Smooth muscle cell (in vitro differentiated cells): ENCODE data around the gene PRKCA. TPM values are rescaled to one million over a fixed set of nuclear protein-coding genes. Genes with fewer than 3 reads are reported as not detected.
"Not testable (repeated sequence)": the region's sequence is repeated elsewhere in the genome, so short reads cannot be mapped to it uniquely, and the experiment has no call there.

Source experiments
- DNase-seq: peaks from one replicate; lab custom pipeline; 2025; ENCODE audit not compliant: unreplicated experiment; lab: John Stamatoyannopoulos, UW
- H2AFZ ChIP-seq: fragments of 200-600 bp; sonication (generic); 2 replicates; pipeline ENCODE4 v1.6.0; 2016; ENCODE audit warnings: antibody characterized with exemption, low read depth, mild to moderate bottlenecking
- H3F3A ChIP-seq: fragments of 200-600 bp; sonication (generic); 2 replicates; pipeline ENCODE4 v1.6.0; 2017; ENCODE audit warnings: antibody characterized with exemption, low read depth
- H3K27ac ChIP-seq: fragments of 200-600 bp; sonication (generic); 2 replicates; pipeline ENCODE4 v1.5.1; 2016; ENCODE audit warnings: low read depth, mild to moderate bottlenecking
- H3K27me3 ChIP-seq: fragments of 200-600 bp; sonication (generic); 2 replicates; pipeline ENCODE4 v1.6.1; 2016; ENCODE audit warnings: low read depth, mild to moderate bottlenecking
- H3K36me3 ChIP-seq: fragments of 200-600 bp; sonication (generic); 2 replicates; pipeline ENCODE4 v1.5.1; 2016; ENCODE audit warnings: low read depth
- H3K4me1 ChIP-seq: fragments of 200-600 bp; sonication (generic); 2 replicates; pipeline ENCODE4 v1.5.1; 2016; ENCODE audit warnings: low read depth
- H3K4me2 ChIP-seq: fragments of 200-600 bp; sonication (generic); 2 replicates; pipeline ENCODE4 v1.6.0; 2016; ENCODE audit warnings: mild to moderate bottlenecking
- H3K4me3 ChIP-seq: fragments of 200-600 bp; sonication (generic); 2 replicates; pipeline ENCODE4 v1.5.1; 2016; ENCODE audit warnings: mild to moderate bottlenecking
- H3K79me2 ChIP-seq: fragments of 200-600 bp; sonication (generic); 2 replicates; pipeline ENCODE4 v1.6.0; 2016; ENCODE audit warnings: low read depth, mild to moderate bottlenecking
- H3K9ac ChIP-seq: fragments of 200-600 bp; sonication (generic); 2 replicates; pipeline ENCODE4 v1.6.0; 2016; ENCODE audit warnings: low read depth
- H3K9me3 ChIP-seq: fragments of 200-600 bp; sonication (generic); replicated peaks from 2 replicates; pipeline ENCODE4 v1.5.1; 2016; ENCODE audit warnings: low read depth
- H4K20me1 ChIP-seq: fragments of 200-600 bp; sonication (generic); 2 replicates; pipeline ENCODE4 v1.6.0; 2016; ENCODE audit warnings: low read depth
- WGBS: methylation state at CpG from one replicate; pipeline ENCODE4 v1.1.7; 2016; ENCODE audit warnings: low lambda C conversion rate; 5-methylcytosine and 5-hydroxymethylcytosine counted together
- polyA plus RNA-seq: library from polyadenylated mRNA; unstranded; fragments of >200 nt; fragmentation: Nextera tagmentation; extraction: Ambion mirVana; gene quantifications from 2 replicates; pipeline ENCODE4 v1.2.1, GENCODE V29; 2016
- total RNA-seq: library from RNA; depleted of rRNA; stranded (reverse); fragments of >200 nt; gene quantifications from 2 replicates; pipeline ENCODE4 v1.2.3, GENCODE V29; 2014
- TF ChIP-seq, protein P1 (sequence below): fragments of 200-600 bp; sonication (generic); IDR thresholded peaks from 2 replicates; pipeline ENCODE4 v1.5.1; 2017; ENCODE audit warnings: borderline replicate concordance, mild to moderate bottlenecking, antibody characterized with exemption; ENCODE audit not compliant: insufficient read depth, poor library complexity, severe bottlenecking

PRKCA gene
- total and polyA plus RNA-seq, 2 experiments from 2014 or later: 0.78 to 7.1 TPM

DNA sequence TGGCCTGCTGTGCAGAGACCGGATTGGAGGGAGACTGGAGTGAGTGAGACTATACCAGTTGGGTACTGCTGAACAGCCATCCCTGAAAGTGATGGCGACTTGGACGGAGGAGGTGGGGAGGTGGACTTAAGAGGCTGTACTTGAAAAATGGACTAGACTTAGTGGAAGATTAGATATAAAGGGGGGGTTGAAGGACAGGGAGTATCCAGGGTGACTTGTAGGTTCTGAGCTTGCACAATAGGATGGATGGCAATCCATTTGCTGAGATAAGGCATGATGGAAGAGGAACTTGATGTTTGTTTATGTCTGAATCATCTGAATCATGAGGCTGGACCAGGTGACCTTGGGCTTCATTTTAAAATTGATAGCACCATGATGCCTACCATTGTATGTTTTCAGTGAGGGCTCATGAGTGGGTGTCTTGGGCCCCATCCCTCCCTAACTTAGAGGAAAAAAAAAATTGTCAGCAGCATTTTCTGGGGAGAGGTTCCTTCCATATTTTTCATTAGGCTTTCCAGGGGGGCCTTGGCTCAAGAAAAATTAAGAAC, 41.2 kb downstream of the PRKCA start:
- 98% methylated on average over 3 of the region's 3 CpGs for WGBS

DNA sequence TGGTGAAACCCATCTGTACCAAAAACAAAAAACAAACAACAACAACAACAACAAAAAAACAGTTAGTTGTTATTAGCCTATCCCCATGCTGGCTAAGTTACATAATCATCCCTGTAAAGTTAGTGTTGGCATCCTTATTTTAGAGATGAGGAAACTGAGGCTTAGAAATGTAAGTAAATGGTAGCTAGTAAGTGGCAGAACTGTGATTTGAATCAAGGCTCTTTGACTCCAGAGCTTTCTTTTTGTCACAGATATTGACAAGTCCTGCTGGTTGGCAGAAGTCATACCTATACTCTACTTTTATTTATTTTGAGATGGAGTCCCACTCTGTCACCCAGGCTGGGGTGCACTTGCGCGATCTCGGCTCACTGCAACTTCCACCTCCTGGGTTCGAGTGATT, 42.1 kb downstream of the PRKCA start:
- Histone ChIP-seq H3K27me3 (no peaks in the 10 kb centered on the region), H3K4me1 (peaks cover 3% of the 10 kb centered on the region), H2AFZ (no peak overlapping the region), H3K27ac (no peak overlapping the region), H3K36me3 (no peaks in the 10 kb centered on the region), H4K20me1 (peaks cover 7% of the 10 kb centered on the region), H3K79me2 (no peaks in the 10 kb centered on the region), H3K9me3 (no peaks in the 10 kb centered on the region), H3K9ac (no peak overlapping the region), H3K4me2 (no peak overlapping the region), H3K4me3 (no peak overlapping the region), H3F3A (no peaks in the 10 kb centered on the region)
- 99% methylated on average over 4 of the region's 4 CpGs for WGBS
- TF ChIP-seq, protein P1, sequence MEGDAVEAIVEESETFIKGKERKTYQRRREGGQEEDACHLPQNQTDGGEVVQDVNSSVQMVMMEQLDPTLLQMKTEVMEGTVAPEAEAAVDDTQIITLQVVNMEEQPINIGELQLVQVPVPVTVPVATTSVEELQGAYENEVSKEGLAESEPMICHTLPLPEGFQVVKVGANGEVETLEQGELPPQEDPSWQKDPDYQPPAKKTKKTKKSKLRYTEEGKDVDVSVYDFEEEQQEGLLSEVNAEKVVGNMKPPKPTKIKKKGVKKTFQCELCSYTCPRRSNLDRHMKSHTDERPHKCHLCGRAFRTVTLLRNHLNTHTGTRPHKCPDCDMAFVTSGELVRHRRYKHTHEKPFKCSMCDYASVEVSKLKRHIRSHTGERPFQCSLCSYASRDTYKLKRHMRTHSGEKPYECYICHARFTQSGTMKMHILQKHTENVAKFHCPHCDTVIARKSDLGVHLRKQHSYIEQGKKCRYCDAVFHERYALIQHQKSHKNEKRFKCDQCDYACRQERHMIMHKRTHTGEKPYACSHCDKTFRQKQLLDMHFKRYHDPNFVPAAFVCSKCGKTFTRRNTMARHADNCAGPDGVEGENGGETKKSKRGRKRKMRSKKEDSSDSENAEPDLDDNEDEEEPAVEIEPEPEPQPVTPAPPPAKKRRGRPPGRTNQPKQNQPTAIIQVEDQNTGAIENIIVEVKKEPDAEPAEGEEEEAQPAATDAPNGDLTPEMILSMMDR: no peak
- no peak for DNase-seq

More for the DNA sequence above, 41.2 kb downstream of the PRKCA start:
- Histone ChIP-seq H3K27ac (no peak overlapping the region), H4K20me1 (peaks cover 7% of the 10 kb centered on the region), H3K9me3 (no peaks in the 10 kb centered on the region), H3K36me3 (no peaks in the 10 kb centered on the region), H2AFZ (no peak overlapping the region), H3K79me2 (no peaks in the 10 kb centered on the region), H3K9ac (no peak overlapping the region), H3K4me2 (no peak overlapping the region), H3K4me3 (no peak overlapping the region), H3K27me3 (no peaks in the 10 kb centered on the region), H3F3A (no peaks in the 10 kb centered on the region), H3K4me1 (peaks cover 3% of the 10 kb centered on the region)
- TF ChIP-seq, protein P1: no peak
- no peak for DNase-seq

DNA sequence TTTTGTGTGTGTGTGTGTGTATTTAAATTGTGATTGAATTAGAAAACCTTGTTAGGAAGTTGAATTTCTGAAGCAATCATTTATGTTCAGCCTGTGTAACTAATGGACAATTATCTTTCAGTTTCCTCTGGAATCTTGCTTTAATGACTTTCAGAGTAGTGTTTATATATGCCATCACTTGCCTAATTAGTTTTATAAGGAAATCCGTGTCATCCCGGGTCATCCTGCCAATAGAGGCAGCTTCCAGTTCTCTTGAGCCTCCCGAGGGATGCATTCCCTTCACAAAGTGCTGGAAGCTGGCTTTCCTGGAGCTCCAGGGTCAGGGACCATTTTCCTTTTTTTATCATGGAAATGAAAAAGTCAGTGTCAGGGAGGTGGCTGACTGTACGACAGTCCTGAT, 42.9 kb downstream of the PRKCA start:
- no peaks in the 10 kb centered on the region for H3K79me2 ChIP-seq
- H3K4me1 ChIP-seq: peaks cover 3% of the 10 kb centered on the region
- no peaks in the 10 kb centered on the region for H3K27me3 ChIP-seq
- 65% methylated on average over 4 of the region's 4 CpGs for WGBS
- TF ChIP-seq, protein P1: no peak
- no peak overlapping the region for H2AFZ ChIP-seq
- H3K9me3 ChIP-seq: no peaks in the 10 kb centered on the region
- no peak overlapping the region for H3K27ac ChIP-seq
- H3K9ac ChIP-seq: no peak overlapping the region
- H3K4me3 ChIP-seq: no peak overlapping the region
- H3K36me3 ChIP-seq: no peaks in the 10 kb centered on the region
- H3K4me2 ChIP-seq: no peak overlapping the region
- no peak for DNase-seq
- H3F3A ChIP-seq: no peaks in the 10 kb centered on the region
- peaks cover 7% of the 10 kb centered on the region for H4K20me1 ChIP-seq

DNA sequence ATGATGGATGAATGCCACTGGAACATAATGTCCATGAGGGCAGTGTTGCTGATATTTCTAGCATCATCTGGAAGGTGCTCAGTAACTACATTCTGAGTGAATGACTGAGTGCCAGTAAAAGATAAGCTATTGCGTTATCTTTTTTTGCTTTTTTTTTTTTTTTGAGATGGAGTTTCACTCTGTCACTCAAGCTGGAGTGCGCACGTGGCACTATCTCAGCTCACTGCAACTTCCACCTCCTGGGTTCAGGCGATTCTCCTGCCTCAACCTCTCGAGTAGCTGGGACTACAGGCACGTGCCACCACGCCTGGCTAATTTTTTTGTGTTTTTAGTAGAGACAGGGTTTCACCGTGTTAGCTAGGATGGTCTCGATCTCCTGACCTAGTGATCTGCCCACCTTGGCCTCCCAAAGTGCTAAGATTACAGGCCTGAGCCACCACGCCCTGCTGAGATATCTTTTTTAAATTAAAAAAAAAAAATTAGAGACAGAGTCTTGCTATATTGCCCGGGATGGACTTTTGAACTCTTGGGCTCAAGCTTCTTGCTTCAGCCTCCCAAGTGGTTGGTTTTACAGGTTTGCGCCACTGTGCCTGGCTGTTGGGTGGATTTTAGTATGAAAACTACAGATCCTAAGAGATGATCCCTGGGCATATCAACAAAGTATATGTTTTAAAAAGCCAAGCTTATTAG, 43.7 kb downstream of the PRKCA start:
- not testable (repeated sequence) for H3K79me2 ChIP-seq, H3F3A ChIP-seq, H3K4me2 ChIP-seq, H3K27ac ChIP-seq, H3K4me3 ChIP-seq, H3K9me3 ChIP-seq, H3K36me3 ChIP-seq, H2AFZ ChIP-seq, H3K27me3 ChIP-seq, H3K9ac ChIP-seq, DNase-seq, H4K20me1 ChIP-seq, H3K4me1 ChIP-seq
- 96% methylated on average over 12 of the region's 12 CpGs for WGBS
